ENCODE results near the gene CCN2.
"Not testable (repeated sequence)": the region's sequence is repeated elsewhere in the genome, so short reads cannot be mapped to it uniquely, and the experiment has no call there.

GRCh38 chr6:131903734-131904133, 47.4 kb downstream of the CCN2 start:
- TF ChIP-seq EP300, POLR2A, CTCF, POLR2AphosphoS5 (IDR thresholded peaks at IDR 0.05): not testable (repeated sequence)
